Vagina (tissue), 2 donors: ENCODE results near the gene GUCD1.

Experiments used
- CTCF ChIP-seq, 3 experiments: fragments of 450-650 bp in 2 of 3; fragments of 200-600 bp in 1 of 3; sonication (generic) in 1 of 3; IDR thresholded peaks; one replicate each; pipeline ENCODE4 v1.5.1; 2017 to 2019; ENCODE audit warnings: antibody characterized with exemption in 3 of 3, mild to moderate bottlenecking in 2 of 3, moderate library complexity in 2 of 3
- POLR2A ChIP-seq, 2 donors: fragments of 450-650 bp; IDR thresholded peaks; one replicate each; pipeline ENCODE4 v1.6.1; 2017; ENCODE audit warnings: antibody characterized with exemption in 2 of 2, mild to moderate bottlenecking in 2 of 2, moderate library complexity in 2 of 2
- POLR2AphosphoS5 ChIP-seq, 2 donors: sonication (generic); formaldehyde crosslinking; IDR thresholded peaks; one replicate each; pipeline ENCODE4 v1.9.0; 2017; ENCODE audit warnings: antibody characterized with exemption in 2 of 2, mild to moderate bottlenecking in 2 of 2, low read depth in 1 of 2; ENCODE audit not compliant: insufficient read depth in 1 of 2

DNA sequence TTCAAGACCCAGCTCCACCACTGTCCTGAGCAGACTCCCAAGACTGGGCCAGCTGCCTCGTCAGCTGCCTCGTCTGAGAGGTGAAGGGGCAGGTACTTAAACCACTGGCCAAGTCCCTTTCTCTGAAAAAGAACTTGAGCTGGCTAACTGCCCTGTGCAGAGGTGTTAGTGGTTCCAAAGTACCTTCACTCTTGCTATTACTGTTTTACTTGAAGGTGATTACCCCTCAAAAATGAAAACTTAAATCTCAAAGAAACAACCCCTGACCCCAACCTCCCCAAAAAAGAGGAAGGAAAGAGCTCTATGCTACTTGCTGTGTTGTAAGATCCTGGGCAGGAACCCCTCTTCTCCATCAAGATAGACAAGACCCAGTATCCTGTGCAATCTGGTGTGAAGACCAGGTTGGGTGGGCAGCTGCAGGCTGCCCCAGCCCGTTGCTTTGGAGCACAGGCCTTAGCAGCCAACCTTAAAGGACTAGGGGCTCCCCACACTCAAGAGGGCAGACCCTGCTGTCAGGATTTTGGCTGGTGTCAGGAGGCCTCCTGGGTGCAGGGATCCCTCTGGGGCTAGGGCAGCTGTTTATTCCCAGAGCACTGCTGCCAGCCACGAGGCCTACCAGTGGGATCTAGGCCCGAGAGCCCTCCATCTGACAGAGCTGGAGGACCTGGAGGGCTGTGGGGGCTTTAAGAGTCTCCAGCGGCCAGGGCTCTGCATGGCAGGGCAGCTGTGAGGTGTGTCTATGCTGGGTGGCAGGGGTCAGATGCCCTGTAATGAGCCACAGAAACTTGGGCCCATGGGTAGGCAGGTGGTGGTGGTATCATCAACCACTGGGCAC is 13.0 kb downstream of the GUCD1 start:
- no peak for TF ChIP-seq CTCF (IDR thresholded peaks at IDR 0.05)
- no peak for TF ChIP-seq POLR2A (IDR thresholded peaks at IDR 0.05)
- TF ChIP-seq POLR2AphosphoS5 (IDR thresholded peaks at IDR 0.05; ENCODE audit: insufficient read depth in 1 of 2, low read depth in 1 of 2) = no peak
